NCI-H1436 (cell line): ENCODE results near the gene FSTL1.

Experiments
- DNase-seq: peaks from one replicate; lab custom pipeline; 2025; lab: John Stamatoyannopoulos, UW

Gene FSTL1, protein sequence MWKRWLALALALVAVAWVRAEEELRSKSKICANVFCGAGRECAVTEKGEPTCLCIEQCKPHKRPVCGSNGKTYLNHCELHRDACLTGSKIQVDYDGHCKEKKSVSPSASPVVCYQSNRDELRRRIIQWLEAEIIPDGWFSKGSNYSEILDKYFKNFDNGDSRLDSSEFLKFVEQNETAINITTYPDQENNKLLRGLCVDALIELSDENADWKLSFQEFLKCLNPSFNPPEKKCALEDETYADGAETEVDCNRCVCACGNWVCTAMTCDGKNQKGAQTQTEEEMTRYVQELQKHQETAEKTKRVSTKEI

DNA sequence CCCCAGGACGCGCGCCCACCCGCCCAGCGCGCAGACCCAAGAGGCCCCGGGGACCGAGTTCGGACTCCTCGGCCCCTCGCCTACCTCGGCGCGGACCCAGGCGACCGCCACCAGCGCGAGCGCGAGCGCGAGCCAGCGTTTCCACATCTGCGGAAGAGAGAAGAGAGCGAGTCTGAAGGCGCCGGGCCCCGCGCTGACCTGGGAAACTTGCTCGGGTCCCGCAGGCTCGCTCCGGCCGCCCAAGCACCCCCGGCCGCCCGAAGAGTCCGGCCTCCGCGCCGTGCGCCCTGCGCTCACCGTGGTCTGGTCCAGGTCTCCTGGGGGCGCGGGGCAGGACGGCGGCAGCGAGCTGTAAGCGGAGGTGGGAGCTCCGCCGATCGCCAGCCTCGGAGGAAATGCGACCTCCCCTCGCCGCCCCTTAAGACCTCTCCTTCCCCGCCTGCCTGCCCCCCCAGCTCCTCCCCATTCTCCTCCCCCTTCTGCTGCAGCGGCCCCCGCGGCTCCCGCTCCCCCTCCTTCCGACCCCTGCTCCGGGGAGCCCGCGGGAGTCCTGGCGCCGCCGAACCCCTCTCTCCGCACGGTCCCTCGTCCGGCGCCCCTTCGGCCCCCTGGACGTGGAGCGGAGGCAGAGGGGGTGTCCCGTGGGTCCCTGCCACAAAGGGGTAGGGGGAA is at the start of gene FSTL1:
TSS of gene FSTL1 (minus strand) at position 393 of the 672 bp plus-strand sequence. CDS start at position 147, 246 bp downstream.
- no peak for DNase-seq

DNA sequence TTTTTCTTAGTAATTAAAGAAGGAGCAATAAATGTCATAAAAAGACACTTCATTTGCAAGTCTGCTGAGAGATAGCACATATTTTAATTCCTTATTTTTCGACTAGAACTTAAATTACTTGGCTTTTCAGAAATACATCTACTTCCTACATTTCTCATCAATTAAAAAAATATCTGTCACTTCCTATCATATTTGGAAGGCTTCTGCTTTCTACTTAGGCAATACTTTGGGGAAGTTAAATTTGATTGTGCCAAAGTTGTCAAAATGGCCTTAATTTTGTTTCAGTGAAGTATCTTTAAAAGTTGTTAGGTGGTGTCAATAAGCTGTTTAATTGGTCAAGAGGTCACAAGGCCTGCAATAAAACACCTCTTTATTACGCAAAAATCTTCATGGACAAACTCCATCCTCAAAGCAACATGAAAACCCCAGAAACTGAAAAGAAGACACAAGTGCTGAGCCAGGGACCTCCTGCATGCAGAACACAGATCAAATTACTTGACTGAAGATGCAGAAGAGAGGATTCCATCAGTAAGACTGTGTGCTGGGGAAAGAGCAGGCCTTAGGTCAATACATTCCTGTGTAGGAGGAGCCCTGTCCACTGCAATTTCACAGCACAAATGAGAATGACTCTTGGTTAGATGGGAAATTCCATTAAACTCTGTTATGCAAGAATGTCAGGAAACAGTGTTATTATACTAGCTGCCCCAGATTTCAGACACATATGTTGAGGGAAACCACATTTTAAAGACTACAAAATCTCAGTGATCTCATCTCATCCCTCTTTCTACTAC is 48.0 kb upstream of the FSTL1 start:
- no peak for DNase-seq

DNA sequence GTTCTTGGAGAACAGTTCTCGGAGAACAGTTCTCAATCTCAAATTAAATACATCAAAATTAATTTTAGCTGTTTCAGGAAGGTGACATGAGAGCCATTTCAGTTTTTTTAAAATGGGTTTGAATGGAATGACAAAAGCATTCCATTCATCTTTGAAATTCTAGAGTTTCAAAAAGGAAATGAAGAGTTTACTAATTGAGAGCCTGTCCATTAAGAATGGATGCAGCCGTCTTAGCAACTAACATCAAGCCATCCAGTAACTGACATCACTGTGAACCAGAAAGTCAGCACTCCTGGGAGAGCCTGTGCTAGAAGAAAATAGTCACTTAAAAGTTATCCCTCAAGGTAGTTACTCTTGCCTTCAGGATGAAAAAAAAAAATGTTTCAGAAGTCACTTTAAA is 47.0 kb upstream of the FSTL1 start:
- no peak for DNase-seq

DNA sequence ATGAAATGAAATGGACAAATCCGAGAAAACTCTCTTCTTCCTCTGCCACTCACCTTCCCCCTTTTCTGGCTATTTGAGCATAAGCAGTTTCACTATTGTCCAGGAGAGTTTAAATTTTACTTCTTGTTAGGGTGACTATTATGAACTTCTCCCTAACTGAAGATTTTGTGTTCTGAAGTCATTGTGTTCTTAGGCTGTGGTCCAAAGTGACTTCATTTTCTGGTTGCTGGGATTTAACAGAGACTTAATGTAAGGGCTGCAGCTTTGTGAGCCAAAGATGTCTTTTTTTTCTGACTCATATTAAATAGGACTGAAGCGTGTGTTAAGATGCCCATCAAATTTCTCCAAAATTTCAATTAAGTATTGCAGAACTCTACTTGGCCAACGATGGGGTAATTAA is 46.5 kb upstream of the FSTL1 start:
- no peak for DNase-seq

DNA sequence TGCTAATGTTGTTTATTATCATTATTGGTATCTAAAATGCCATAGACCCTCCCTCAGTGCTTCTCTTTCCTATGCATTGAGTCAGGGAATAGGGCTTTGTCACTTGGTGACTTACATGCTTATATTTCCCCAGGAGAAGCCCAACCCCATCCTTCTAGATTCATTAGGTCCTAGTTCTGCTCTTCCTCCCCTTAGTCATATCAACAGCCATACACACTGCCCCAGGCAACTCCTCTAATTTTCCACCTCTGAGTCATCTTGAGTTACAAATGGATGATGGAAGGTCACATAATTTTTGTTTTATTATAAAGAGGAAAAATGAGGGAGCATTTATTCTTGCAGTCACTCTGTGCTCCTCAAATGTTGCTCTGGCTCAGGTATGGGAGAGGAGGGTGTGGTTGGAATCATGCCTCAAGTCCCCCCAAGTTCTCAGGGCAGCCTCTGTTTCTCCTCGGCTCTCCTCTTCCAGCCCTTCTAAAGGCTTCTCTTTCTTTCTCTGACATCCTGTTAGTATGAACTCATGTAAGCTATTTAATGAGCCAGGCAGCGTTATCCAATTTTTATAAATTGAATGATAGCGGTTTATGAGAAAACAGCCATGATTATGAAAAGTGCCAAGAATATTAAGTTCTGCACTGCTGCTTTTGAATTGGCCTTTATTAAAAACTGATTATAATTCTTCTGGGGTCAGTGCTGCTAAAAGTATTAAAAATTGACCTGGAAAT is 45.6 kb upstream of the FSTL1 start:
- DNase-seq: no peak

DNA sequence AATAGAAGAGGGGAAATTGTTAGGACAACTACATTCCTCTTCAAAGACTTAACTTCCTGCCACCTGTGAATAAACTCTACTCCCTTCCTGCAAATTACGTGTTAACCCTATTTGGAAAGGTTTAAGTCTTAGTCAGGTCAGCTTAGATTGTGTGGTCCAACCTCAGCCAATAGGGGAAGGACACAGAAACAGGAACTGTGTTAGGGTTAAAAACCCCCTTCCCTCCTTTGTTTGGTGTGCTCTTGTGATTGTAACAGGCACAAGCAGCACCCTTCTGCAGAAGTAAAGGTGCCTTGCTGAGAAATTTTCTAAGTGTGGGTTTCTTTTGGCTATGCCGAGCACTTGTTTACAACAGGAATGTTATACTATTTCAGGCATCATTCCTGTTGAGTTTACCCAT is 45.0 kb upstream of the FSTL1 start:
- no peak for DNase-seq

DNA sequence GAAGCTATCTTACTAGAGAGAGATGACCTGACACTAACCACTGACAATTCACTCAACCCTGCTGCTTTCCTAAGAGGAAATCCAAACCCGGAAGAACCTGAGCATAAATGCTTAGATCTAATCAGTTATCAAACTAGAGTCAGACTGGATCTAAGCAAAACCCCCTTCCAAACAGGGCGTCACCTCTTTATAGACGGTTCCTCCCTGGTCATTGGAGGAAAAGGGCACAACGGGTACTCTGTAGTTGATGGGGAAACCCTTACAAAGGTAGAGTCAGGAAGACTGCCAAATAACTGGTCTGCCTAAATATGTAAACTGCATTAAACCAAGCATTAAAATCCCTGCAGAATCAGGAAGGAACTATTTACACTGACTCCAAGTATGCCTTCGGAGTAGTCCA is 41.3 kb upstream of the FSTL1 start:
- no peak for DNase-seq

DNA sequence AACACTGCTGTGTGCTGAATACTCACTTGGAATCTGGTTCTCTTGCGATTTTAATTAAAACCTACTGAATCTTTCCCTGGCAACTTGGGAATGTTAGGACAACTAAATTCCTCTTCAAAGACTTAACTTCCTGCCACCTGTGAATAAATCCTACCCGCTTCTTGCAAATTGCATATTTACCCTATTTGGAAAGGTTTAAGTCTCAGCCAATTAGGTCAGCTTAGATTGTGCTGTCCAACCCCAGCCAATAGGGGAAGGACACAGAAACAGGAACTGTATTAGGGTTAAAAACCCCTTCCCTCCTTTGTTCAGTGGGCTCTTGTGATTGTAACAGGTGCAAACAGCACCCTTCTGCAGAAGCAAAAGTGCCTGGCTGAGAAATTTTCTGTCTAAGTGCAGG is 38.6 kb upstream of the FSTL1 start:
- no peak for DNase-seq

DNA sequence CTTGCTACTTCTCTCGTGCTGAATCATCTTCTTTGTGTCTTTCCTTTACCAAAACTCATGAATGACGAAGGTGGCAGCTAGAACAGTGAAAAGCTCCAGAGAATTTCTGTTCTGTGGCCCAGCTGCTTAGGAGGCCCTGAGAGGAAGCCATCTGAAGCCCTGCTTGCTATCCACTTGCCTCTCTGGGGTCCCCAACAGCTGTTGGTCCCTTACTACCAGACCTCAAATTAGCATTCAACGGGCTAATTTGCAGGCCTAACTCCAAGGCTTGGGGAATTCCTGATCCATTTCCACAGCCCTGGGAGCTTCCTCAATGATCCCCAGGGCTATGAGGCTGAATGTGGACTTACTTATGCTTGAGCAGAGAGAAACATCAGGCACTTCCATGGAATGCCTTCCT is 37.5 kb upstream of the FSTL1 start:
- no peak for DNase-seq

DNA sequence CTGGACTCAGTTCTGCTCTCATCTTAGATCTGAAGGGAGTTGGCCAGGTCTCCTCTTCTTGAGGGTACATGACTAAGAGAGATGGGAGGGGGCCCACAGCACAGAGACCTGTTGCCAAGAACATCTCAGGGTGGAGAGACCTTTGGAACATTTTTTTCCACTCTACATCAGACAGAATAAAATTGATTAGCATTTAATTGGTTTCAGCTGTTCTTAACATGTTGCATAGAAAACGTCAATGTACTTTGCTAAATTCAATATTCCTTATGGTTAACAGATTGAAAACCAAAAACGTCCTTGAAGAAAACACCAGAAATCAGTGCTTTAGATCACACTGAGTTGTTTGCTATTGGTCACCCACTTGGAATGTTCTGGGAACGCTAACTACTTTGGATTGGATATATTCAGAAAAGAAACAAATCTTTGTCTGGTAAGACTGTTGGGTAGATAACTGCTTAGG is 36.4 kb upstream of the FSTL1 start:
- no peak for DNase-seq

DNA sequence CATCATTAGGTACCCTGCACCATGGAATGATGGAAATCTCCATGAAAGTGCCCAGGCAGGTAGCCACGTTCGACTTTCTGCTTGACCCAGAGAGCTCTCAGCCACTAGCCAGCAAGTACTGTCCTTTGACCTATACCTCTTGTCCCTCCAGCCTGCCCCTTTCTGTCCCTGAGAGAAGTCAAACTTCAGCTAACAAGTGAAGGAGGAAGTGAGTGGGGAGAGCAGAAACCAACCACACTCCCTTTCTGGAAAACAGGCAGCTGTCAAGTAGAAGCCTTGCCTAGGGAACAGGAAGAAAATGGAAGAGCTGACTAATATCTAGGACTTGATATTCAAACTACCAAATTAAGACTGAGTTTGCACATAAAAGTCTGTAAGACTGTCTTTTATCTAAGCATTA is 30.3 kb upstream of the FSTL1 start:
- DNase-seq: no peak

DNA sequence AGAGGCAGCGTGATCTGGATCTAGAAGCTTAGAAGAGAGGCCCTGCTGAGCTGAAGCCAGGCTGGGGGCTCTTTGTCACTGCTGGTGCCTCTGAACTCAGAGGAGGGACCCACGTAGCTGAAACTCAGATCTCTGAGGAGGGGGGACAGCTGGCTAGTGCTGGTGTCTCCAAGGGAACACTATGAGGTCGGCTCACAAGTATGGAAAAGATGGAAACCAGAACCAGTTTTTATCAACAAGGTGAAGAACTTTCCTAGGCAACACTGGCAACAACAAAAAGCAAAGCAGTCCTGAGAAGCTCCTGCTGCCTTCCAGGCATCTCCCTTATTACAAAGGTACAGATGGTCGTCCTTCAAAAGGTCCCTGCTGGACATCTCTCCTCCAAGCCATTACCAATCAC is 27.0 kb upstream of the FSTL1 start:
- DNase-seq: no peak

DNA sequence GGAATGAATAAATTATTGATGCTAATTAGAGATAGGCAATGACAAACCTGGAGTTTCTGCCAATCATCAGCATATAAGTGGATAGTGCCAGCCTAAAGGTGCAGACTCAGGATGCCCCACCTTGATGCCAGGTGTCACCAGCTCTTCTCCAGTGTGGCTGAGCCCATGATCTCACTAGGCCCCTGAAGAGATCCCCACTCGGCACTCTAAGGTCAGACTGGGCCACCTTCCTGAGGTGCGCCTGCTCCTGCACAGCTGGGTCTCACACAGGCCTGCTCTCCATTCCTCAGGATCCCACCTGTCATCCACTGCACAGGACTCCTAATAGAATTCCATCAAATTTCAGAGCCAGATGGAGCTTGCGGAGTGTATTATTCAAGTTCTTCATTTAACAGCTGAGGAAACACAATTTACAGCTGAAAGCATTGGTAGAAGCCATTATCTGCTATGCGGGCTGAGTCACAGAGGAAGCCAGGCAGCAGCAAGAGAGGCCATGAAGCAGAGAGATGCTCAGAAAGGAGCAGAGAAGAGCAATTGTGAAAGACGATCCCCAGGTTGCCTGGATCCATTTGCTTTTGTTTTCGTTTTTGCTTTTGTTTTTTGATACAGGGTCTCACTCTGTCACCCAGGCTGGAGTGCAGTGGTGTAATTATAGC is 25.1 kb upstream of the FSTL1 start:
- no peak for DNase-seq

DNA sequence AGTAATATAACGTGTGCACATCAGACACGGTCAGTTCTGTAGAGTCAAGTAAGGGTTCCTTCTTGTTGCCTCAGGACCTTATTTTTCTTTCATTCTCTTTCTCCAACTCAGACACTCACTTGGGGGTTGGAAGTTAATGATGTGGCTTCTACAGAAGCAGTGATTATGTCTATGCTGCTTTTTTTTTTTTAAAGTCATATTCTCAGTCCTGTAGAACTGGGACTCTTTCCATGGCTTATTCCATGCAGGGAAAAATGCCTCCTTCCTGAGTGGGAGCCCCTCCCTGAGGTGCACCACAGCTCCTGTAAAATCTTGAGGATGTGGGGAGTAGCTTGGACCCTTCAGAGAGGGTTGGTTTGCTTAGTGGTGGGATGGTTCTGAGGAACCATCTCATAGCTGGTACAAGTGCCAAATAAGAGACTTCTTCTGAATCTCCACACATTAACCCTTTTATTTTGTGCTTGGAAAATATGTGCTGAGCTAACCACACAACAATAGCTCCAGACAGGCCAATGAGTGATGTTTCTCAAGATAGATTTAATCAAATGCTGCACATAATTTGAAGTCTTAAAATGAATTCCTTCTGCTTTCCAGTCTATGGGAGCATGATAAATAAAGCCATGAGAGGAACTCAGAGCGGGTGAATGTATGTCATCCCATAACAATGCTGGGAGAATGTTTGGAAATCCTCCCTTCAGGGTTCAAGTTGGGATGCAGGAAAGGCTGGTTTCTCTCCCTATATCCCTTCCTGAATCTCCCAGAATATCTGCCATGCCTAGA is 23.3 kb upstream of the FSTL1 start:
- DNase-seq: no peak

DNA sequence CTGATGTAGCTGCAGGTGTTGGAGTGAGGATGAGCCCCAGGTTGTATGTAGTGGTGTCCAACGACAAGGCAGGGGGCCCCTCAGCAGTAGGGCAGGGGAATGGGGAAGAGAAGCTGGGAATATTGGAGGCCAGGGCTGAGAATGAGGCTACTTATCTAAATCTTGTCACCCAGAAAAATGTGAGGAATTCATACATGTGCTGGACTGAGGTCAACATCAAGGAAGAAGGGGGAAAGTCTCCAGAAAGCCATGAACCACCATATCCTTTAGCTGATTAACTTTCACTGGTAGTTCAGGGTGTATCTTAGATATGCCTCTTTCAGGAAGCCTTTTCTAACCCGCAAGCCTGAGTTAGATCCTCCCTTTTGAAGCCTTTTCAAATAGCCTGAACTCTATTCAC is 22.6 kb upstream of the FSTL1 start:
- DNase-seq: no peak

DNA sequence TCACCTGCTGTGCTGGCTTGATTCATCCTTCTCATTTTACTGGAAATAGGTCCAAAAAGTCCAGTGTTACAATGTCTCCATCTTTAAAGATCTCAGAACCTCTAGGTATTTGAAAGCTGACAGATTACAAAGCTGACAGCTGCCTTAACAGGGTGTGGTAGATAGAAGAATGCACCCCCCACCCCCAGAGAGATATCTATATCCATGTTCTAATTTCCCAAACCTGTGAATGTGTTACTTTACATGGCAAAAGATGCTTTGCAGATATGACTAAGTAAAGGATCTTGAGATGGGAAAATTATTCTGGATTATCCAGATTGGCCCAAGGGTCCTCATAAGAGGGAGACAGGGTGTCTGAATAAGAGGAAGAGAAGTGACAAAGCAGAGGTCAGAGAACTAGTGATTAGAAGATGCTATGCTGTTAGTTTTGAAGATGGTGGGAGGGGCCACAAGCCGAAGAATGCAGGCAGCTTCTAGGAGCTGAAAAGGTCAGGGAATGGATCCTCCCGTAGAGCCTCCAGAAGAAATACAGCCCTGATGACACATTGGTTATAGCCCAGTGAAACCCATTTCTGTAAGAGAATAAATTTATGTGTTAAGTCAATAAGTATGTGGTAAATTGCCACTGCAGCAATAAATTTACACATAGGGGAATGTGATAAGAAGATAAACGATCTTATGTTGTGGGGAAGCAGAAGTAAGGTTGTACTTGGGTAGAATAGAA is 21.5 kb upstream of the FSTL1 start:
- no peak for DNase-seq

DNA sequence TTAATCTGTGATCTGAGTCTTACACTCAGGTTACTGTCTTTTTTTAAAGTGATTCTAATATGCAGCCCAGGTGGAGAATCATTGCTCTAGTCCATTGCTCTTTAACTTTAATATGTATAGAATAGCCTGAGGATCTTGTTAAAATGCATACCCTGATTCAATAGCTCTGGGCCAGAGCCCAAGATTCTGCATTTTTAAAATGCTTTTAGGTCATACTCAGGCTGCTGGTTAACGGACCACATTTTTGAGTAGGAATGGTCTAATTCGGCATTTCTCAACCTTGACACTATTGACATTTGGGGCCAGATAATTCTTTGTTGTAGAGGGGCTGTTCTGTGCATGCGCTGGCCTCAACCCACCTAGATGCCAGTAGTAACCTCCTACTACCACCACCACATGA is 20.9 kb upstream of the FSTL1 start:
- DNase-seq: no peak

DNA sequence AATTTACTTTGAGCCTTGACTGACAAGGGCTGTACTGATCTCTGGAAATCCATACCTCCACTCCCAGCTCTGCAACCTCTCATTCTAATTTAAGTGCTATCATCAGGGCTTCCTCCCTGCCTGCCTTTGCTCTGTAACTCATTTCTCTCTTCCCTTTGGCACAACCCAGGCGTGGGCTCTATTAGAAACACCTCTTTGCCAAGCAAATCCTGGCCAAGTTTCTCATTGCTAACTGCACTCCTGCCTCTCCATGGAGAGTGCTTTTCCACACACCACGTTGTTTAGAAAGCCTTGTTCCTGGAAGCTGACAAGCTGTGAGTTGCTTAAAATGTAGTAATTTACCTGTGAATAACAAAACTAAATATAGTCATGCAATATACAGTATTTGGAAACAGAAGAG is 20.1 kb upstream of the FSTL1 start:
- no peak for DNase-seq

DNA sequence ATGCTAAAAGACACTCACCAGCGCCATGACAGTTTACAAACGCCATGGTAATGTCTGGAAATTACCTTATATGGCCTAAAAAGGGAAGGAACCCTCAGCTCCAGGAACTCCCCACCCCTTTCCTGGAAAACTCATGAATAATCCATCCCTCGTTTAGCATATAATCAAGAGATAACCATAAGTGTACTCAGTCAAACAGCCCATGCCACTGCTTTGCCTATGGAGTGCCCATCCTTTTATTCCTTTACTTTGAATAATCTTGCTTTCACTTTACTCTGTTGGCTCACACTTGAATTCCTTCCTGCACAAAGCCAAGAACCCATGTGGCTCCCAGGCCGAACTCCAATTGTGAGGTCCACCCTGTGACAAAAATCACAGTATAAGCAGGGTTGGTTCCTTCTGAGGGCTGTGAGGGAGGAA is 19.1 kb upstream of the FSTL1 start:
- DNase-seq: no peak

DNA sequence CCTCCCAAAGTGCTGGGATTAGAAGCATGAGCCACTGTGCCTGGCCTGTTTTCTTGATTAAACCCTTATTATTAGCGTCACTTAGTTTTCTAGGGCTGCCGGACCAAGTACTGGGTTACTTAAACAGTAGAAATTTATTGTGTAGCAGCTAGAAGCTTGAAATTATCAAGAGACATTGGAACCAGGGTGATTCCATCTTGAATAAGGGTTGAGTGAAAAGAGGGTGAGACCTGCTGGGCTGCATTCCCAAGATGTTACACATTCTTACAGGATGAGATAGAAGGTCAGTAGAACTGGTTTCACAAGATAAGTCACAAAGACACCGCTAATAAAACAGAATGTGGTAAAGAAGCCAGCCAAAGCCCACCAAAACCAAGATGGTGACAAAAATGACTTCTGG is 18.6 kb upstream of the FSTL1 start:
- no peak for DNase-seq
